ENCODE results near the gene MDN1.

MDN1 gene

GRCh38 chr6:89682991-89683390 lies 136.6 kb downstream of the MDN1 start:
- no peak for DNase-seq
- no peaks in the 10 kb centered on the region for H3K27me3 Mint-ChIP-seq
- no peaks in the 10 kb centered on the region for H3K4me1 Mint-ChIP-seq
- CTCF ChIA-PET, result no interaction called here
- no peak overlapping the region for H3K27ac Mint-ChIP-seq
- H3K4me3 Mint-ChIP-seq, result no peak overlapping the region
- H3K36me3 Mint-ChIP-seq, result peaks cover 51% of the 10 kb centered on the region
- no peaks in the 10 kb centered on the region for H3K9me3 Mint-ChIP-seq

- H3K27ac Mint-ChIP-seq, result no peak overlapping the region
- H3K9me3 Mint-ChIP-seq, result no peaks in the 10 kb centered on the region
- CTCF ChIA-PET, result no interaction called here
- H3K4me3 Mint-ChIP-seq, result no peak overlapping the region
- no peaks in the 10 kb centered on the region for H3K27me3 Mint-ChIP-seq
- no peaks in the 10 kb centered on the region for H3K4me1 Mint-ChIP-seq
- peaks cover 51% of the 10 kb centered on the region for H3K36me3 Mint-ChIP-seq
- no peak for DNase-seq
Observed at GRCh38 chr6:89681983-89682564, 137.5 kb downstream of the MDN1 start.

- H3K27ac Mint-ChIP-seq, result no peak overlapping the region
- no peak overlapping the region for H3K4me3 Mint-ChIP-seq
- H3K9me3 Mint-ChIP-seq, result no peaks in the 10 kb centered on the region
- H3K4me1 Mint-ChIP-seq, result no peaks in the 10 kb centered on the region
- CTCF ChIA-PET, result no interaction called here
- H3K36me3 Mint-ChIP-seq, result peaks cover 51% of the 10 kb centered on the region
- DNase-seq, result no peak
- no peaks in the 10 kb centered on the region for H3K27me3 Mint-ChIP-seq
Observed at GRCh38 chr6:89680551-89680950, 139.0 kb downstream of the MDN1 start.

GRCh38 chr6:89680150-89680549 lies 139.4 kb downstream of the MDN1 start:
- H3K4me1 Mint-ChIP-seq, result no peaks in the 10 kb centered on the region
- CTCF ChIA-PET, result no interaction called here
- H3K4me3 Mint-ChIP-seq, result no peak overlapping the region
- H3K9me3 Mint-ChIP-seq, result no peaks in the 10 kb centered on the region
- H3K27ac Mint-ChIP-seq, result no peak overlapping the region
- H3K36me3 Mint-ChIP-seq, result peaks cover 52% of the 10 kb centered on the region
- no peaks in the 10 kb centered on the region for H3K27me3 Mint-ChIP-seq
- DNase-seq, result no peak

- Mint-ChIP-seq H3K9me3 (no peaks in the 10 kb centered on the region), H3K27me3 (no peaks in the 10 kb centered on the region), H3K27ac (peak overlapping the region; percentile 43), H3K4me1 (no peaks in the 10 kb centered on the region), H3K36me3 (peaks cover 51% of the 10 kb centered on the region), H3K4me3 (no peak overlapping the region)
- CTCF ChIA-PET, result no interaction called here
- no peak for DNase-seq
Observed at GRCh38 chr6:89679215-89680120, 140.1 kb downstream of the MDN1 start.

GRCh38 chr6:89678531-89678930 lies 141.1 kb downstream of the MDN1 start:
- Mint-ChIP-seq H3K27ac (no peak overlapping the region), H3K9me3 (no peaks in the 10 kb centered on the region), H3K36me3 (peaks cover 50% of the 10 kb centered on the region), H3K4me3 (no peak overlapping the region), H3K27me3 (no peaks in the 10 kb centered on the region), H3K4me1 (no peaks in the 10 kb centered on the region)
- CTCF ChIA-PET, result no interaction called here
- no peak for DNase-seq

GRCh38 chr6:89675949-89676748 lies 143.4 kb downstream of the MDN1 start:
- H3K36me3 Mint-ChIP-seq, result peaks cover 56% of the 10 kb centered on the region
- H3K4me1 Mint-ChIP-seq, result no peaks in the 10 kb centered on the region
- H3K27me3 Mint-ChIP-seq, result no peaks in the 10 kb centered on the region
- DNase-seq, result no peak
- no peak overlapping the region for H3K4me3 Mint-ChIP-seq
- no peak overlapping the region for H3K27ac Mint-ChIP-seq
- CTCF ChIA-PET, result no interaction called here
- H3K9me3 Mint-ChIP-seq, result no peaks in the 10 kb centered on the region

GRCh38 chr6:89670935-89671565 lies 148.5 kb downstream of the MDN1 start:
- no peak overlapping the region for H3K4me3 Mint-ChIP-seq
- H3K27me3 Mint-ChIP-seq, result no peaks in the 10 kb centered on the region
- no peak overlapping the region for H3K27ac Mint-ChIP-seq
- no peaks in the 10 kb centered on the region for H3K9me3 Mint-ChIP-seq
- peaks cover 53% of the 10 kb centered on the region for H3K36me3 Mint-ChIP-seq
- no peaks in the 10 kb centered on the region for H3K4me1 Mint-ChIP-seq
- DNase-seq, result no peak
- CTCF ChIA-PET, result no interaction called here

- Mint-ChIP-seq H3K9me3 (no peaks in the 10 kb centered on the region), H3K4me3 (no peak overlapping the region), H3K27me3 (no peaks in the 10 kb centered on the region), H3K27ac (no peak overlapping the region), H3K36me3 (peaks cover 43% of the 10 kb centered on the region), H3K4me1 (no peaks in the 10 kb centered on the region)
- DNase-seq, result no peak
- CTCF ChIA-PET, result no interaction called here
Observed at GRCh38 chr6:89669002-89669401, 150.6 kb downstream of the MDN1 start.

- CTCF ChIA-PET, result no interaction called here
- H3K36me3 Mint-ChIP-seq, result peaks cover 47% of the 10 kb centered on the region
- no peak overlapping the region for H3K27ac Mint-ChIP-seq
- H3K27me3 Mint-ChIP-seq, result no peaks in the 10 kb centered on the region
- H3K9me3 Mint-ChIP-seq, result no peaks in the 10 kb centered on the region
- H3K4me1 Mint-ChIP-seq, result no peaks in the 10 kb centered on the region
- H3K4me3 Mint-ChIP-seq, result no peak overlapping the region
- DNase-seq, result no peak
Observed at GRCh38 chr6:89667872-89668556, 151.6 kb downstream of the MDN1 start.

- Mint-ChIP-seq H3K4me3 (no peak overlapping the region), H3K9me3 (no peaks in the 10 kb centered on the region), H3K4me1 (peaks cover 3% of the 10 kb centered on the region), H3K27ac (peak overlapping the region; percentile 69), H3K27me3 (no peaks in the 10 kb centered on the region), H3K36me3 (peaks cover 54% of the 10 kb centered on the region)
- DNase-seq, result no peak
- CTCF ChIA-PET, result no interaction called here
Observed at GRCh38 chr6:89662659-89663223, 156.9 kb downstream of the MDN1 start.

GRCh38 chr6:89661559-89661958 lies 158.0 kb downstream of the MDN1 start:
- no peak overlapping the region for H3K4me3 Mint-ChIP-seq
- peaks cover 61% of the 10 kb centered on the region for H3K36me3 Mint-ChIP-seq
- H3K27ac Mint-ChIP-seq, result no peak overlapping the region
- DNase-seq, result no peak
- H3K9me3 Mint-ChIP-seq, result no peaks in the 10 kb centered on the region
- peaks cover 3% of the 10 kb centered on the region for H3K4me1 Mint-ChIP-seq
- CTCF ChIA-PET, result no interaction called here
- H3K27me3 Mint-ChIP-seq, result no peaks in the 10 kb centered on the region

- H3K36me3 Mint-ChIP-seq, result peaks cover 61% of the 10 kb centered on the region
- CTCF ChIA-PET, result no interaction called here
Observed at GRCh38 chr6:89660981-89661380, 158.6 kb downstream of the MDN1 start.

More at GRCh38 chr6:89660981-89661380, 158.6 kb downstream of the MDN1 start:
- no peak for DNase-seq
- Mint-ChIP-seq H3K4me3 (no peak overlapping the region), H3K4me1 (peaks cover 3% of the 10 kb centered on the region), H3K27me3 (no peaks in the 10 kb centered on the region), H3K9me3 (no peaks in the 10 kb centered on the region), H3K27ac (no peak overlapping the region)

Data from activated naive CD4-positive, alpha-beta T cell treated with anti-CD3 and anti-CD28 coated beads, Interleukin-2, amount 10 ng/mL, durations not matched to agents 7 days and 5 days (primary cell).